Activated naive CD4-positive, alpha-beta T cell treated with Interleukin-2 at 50 U/mL for 16 hours (primary cell): ENCODE data around the gene SMYD3.

Experiments used
- DNase-seq: peaks from one replicate; pipeline ENCODE4 v3.0.0-alpha.2; 2020

The SMYD3 gene

GRCh38 chr1:246506674-246507481, at the start of gene SMYD3:
Gene SMYD3 (minus strand): TSS chr1:246507279.
- DNase-seq, result peak; percentile 82

GRCh38 chr1:246554201-246554600, 47.1 kb upstream of the SMYD3 start:
- no peak for DNase-seq

GRCh38 chr1:246552110-246552509, 45.0 kb upstream of the SMYD3 start:
- no peak for DNase-seq

GRCh38 chr1:246550402-246550801, 43.3 kb upstream of the SMYD3 start:
- DNase-seq, result no peak

GRCh38 chr1:246549665-246550064, 42.6 kb upstream of the SMYD3 start:
- no peak for DNase-seq

- no peak for DNase-seq
Measured at GRCh38 chr1:246544001-246544400, 36.9 kb upstream of the SMYD3 start.

- DNase-seq, result no peak
Measured at GRCh38 chr1:246540738-246541491, 33.8 kb upstream of the SMYD3 start.

- no peak for DNase-seq
Measured at GRCh38 chr1:246537887-246538286, 30.8 kb upstream of the SMYD3 start.

GRCh38 chr1:246537441-246537840, 30.4 kb upstream of the SMYD3 start:
- DNase-seq, result no peak

- no peak for DNase-seq
Measured at GRCh38 chr1:246534114-246534513, 27.0 kb upstream of the SMYD3 start.

GRCh38 chr1:246533371-246533905, 26.4 kb upstream of the SMYD3 start:
- DNase-seq, result no peak

- no peak for DNase-seq
Measured at GRCh38 chr1:246532519-246532918, 25.4 kb upstream of the SMYD3 start.

- no peak for DNase-seq
Measured at GRCh38 chr1:246530482-246530881, 23.4 kb upstream of the SMYD3 start.

GRCh38 chr1:246528933-246529731, 22.1 kb upstream of the SMYD3 start:
- DNase-seq, result no peak

GRCh38 chr1:246527402-246528088, 20.5 kb upstream of the SMYD3 start:
- no peak for DNase-seq

GRCh38 chr1:246526915-246527314, 19.8 kb upstream of the SMYD3 start:
- DNase-seq, result no peak

GRCh38 chr1:246526380-246526779, 19.3 kb upstream of the SMYD3 start:
- no peak for DNase-seq

- DNase-seq, result no peak
Measured at GRCh38 chr1:246519514-246519913, 12.4 kb upstream of the SMYD3 start.

GRCh38 chr1:246518456-246519205, 11.6 kb upstream of the SMYD3 start:
- no peak for DNase-seq

- no peak for DNase-seq
Measured at GRCh38 chr1:246517391-246517790, 10.3 kb upstream of the SMYD3 start.

GRCh38 chr1:246516126-246516525, 9.0 kb upstream of the SMYD3 start:
- DNase-seq, result no peak
